Measurements from ENCODE around the gene LTBP3. TPM values are rescaled to one million over a fixed set of nuclear protein-coding genes. Genes with fewer than 3 reads are reported as not detected.
A peak's percentile ranks its signal among the peaks of the same experiment; 100 is the strongest.

LTBP3 gene
- total and polyA plus RNA-seq, 2 of the 13 experiments (the other 11 are each of a cell fraction or from before 2014, with no cell fraction given): 12.2 to 68.1 TPM

DNA sequence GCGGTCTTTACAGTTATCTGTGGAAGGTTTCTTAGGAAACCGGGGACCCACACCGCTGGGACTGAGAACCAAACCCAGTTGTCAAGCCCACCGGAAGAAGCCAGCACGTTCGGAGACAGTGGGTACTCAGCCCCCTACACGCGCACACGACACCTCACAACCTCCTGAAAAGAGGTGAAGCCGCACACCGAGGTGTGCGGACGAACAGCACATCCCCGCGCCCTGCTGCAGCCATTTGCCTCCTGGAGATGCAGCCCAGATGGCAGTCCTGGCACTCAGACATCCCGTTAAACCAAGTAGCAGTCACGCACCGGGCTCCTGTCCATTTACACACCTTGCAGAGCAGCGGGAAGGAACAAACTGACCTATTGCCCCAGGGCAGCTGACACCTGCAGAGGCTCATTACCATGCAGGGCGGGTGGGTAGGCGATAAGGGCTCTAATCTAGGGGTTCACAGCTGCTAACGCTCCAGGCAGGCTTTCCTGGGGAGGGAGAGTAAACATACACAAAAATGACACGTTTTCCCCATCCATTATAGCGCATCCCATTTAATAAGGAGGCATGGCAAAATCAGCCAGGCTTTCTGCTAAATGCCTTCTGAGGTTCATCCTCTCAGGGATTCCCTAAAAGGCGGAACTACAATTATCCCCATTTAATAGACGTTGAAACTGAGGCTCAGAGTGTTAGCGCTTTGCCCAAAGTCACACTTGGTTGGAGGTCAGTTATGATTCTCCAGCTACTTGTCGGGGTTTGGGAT, 16.8 kb upstream of the LTBP3 start (continued):
- TF ChIP-seq, protein P1, sequence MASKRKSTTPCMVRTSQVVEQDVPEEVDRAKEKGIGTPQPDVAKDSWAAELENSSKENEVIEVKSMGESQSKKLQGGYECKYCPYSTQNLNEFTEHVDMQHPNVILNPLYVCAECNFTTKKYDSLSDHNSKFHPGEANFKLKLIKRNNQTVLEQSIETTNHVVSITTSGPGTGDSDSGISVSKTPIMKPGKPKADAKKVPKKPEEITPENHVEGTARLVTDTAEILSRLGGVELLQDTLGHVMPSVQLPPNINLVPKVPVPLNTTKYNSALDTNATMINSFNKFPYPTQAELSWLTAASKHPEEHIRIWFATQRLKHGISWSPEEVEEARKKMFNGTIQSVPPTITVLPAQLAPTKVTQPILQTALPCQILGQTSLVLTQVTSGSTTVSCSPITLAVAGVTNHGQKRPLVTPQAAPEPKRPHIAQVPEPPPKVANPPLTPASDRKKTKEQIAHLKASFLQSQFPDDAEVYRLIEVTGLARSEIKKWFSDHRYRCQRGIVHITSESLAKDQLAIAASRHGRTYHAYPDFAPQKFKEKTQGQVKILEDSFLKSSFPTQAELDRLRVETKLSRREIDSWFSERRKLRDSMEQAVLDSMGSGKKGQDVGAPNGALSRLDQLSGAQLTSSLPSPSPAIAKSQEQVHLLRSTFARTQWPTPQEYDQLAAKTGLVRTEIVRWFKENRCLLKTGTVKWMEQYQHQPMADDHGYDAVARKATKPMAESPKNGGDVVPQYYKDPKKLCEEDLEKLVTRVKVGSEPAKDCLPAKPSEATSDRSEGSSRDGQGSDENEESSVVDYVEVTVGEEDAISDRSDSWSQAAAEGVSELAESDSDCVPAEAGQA (IDR thresholded peaks at IDR 0.05; ENCODE audit: low read depth): no peak
- TF ChIP-seq, protein P1 (CRISPR knock-in tag; IDR thresholded peaks at IDR 0.05; ENCODE audit: borderline replicate concordance): no peak
- no peak for TF ChIP-seq ZNF382 (CRISPR knock-in tag; IDR thresholded peaks at IDR 0.05; ENCODE audit: borderline replicate concordance)
- TF ChIP-seq EED (CRISPR knock-in tag; IDR thresholded peaks at IDR 0.05): no peak
- no peak for TF ChIP-seq RORA (CRISPR knock-in tag; IDR thresholded peaks at IDR 0.05)
- no peak for TF ChIP-seq HDAC6 (IDR thresholded peaks at IDR 0.05; ENCODE audit: low read depth, low read length)
- 0 out of 2 replicates have a peak, but pooled peaks have one; percentile 10 for TF ChIP-seq PHF21A (CRISPR knock-in tag; IDR thresholded peaks at IDR 0.05)
- 0 out of 2 replicates have a peak, but pooled peaks have one; percentile 3 for TF ChIP-seq HNF4G (IDR thresholded peaks at IDR 0.05; ENCODE audit: borderline replicate concordance, low read depth, low read length)
- TF ChIP-seq HNF4G (CRISPR knock-in tag; IDR thresholded peaks at IDR 0.05; ENCODE audit: borderline replicate concordance, low read depth): no peak
- TF ChIP-seq DNMT1 (CRISPR knock-in tag; IDR thresholded peaks at IDR 0.05): no peak
- TF ChIP-seq BRD4 (CRISPR knock-in tag; IDR thresholded peaks at IDR 0.05): 0 out of 2 replicates have a peak, but pooled peaks have one; percentile 13
- TF ChIP-seq ZFP36 (IDR thresholded peaks at IDR 0.05; ENCODE audit: borderline replicate concordance, low read depth, low read length, partially characterized antibody): no peak
- TF ChIP-seq TBL1XR1 (IDR thresholded peaks at IDR 0.05; ENCODE audit: borderline replicate concordance, low read length, partially characterized antibody): no peak
- TF ChIP-seq, protein P2, sequence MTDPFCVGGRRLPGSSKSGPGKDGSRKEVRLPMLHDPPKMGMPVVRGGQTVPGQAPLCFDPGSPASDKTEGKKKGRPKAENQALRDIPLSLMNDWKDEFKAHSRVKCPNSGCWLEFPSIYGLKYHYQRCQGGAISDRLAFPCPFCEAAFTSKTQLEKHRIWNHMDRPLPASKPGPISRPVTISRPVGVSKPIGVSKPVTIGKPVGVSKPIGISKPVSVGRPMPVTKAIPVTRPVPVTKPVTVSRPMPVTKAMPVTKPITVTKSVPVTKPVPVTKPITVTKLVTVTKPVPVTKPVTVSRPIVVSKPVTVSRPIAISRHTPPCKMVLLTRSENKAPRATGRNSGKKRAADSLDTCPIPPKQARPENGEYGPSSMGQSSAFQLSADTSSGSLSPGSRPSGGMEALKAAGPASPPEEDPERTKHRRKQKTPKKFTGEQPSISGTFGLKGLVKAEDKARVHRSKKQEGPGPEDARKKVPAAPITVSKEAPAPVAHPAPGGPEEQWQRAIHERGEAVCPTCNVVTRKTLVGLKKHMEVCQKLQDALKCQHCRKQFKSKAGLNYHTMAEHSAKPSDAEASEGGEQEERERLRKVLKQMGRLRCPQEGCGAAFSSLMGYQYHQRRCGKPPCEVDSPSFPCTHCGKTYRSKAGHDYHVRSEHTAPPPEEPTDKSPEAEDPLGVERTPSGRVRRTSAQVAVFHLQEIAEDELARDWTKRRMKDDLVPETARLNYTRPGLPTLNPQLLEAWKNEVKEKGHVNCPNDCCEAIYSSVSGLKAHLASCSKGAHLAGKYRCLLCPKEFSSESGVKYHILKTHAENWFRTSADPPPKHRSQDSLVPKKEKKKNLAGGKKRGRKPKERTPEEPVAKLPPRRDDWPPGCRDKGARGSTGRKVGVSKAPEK (CRISPR knock-in tag; IDR thresholded peaks at IDR 0.05; ENCODE audit: borderline replicate concordance): 0 out of 2 replicates have a peak, but pooled peaks have one; percentile 2
- no peak for TF ChIP-seq MAFF (IDR thresholded peaks at IDR 0.05; ENCODE audit: low read depth, low read length)
- TF ChIP-seq ZNF224 (CRISPR knock-in tag; IDR thresholded peaks at IDR 0.05): no peak
- no peak for TF ChIP-seq ZNF7 (CRISPR knock-in tag; IDR thresholded peaks at IDR 0.05)
- no peak for TF ChIP-seq ZNF780A (CRISPR knock-in tag; IDR thresholded peaks at IDR 0.05)
- no peak for TF ChIP-seq ZNF605 (CRISPR knock-in tag; IDR thresholded peaks at IDR 0.05)
- no peak for TF ChIP-seq ZFP82 (CRISPR knock-in tag; IDR thresholded peaks at IDR 0.05; ENCODE audit: borderline replicate concordance)
- no peak for TF ChIP-seq HMG20B (CRISPR knock-in tag; conservative IDR thresholded peaks at IDR 0.05)
- TF ChIP-seq ZNF501 (CRISPR knock-in tag; IDR thresholded peaks at IDR 0.05): no peak
- TF ChIP-seq ZNF124 (CRISPR knock-in tag; IDR thresholded peaks at IDR 0.05): no peak
